GM23248 (cell line): ENCODE measurements around the gene ST8SIA4.

Experiments used
- EZH2 ChIP-seq: fragments of 200-600 bp; sonication (generic); IDR thresholded peaks from 2 replicates; pipeline ENCODE4 v1.6.1; 2018; ENCODE audit warnings: antibody characterized with exemption, mild to moderate bottlenecking; ENCODE audit not compliant: insufficient read depth, poor library complexity, severe bottlenecking
- EZH2phosphoT487 ChIP-seq: fragments of 200-600 bp; sonication (generic); IDR thresholded peaks from 2 replicates; pipeline ENCODE4 v1.6.1; 2018; ENCODE audit warnings: antibody characterized with exemption, moderate library complexity, mild to moderate bottlenecking, low read depth; ENCODE audit not compliant: insufficient read depth

DNA sequence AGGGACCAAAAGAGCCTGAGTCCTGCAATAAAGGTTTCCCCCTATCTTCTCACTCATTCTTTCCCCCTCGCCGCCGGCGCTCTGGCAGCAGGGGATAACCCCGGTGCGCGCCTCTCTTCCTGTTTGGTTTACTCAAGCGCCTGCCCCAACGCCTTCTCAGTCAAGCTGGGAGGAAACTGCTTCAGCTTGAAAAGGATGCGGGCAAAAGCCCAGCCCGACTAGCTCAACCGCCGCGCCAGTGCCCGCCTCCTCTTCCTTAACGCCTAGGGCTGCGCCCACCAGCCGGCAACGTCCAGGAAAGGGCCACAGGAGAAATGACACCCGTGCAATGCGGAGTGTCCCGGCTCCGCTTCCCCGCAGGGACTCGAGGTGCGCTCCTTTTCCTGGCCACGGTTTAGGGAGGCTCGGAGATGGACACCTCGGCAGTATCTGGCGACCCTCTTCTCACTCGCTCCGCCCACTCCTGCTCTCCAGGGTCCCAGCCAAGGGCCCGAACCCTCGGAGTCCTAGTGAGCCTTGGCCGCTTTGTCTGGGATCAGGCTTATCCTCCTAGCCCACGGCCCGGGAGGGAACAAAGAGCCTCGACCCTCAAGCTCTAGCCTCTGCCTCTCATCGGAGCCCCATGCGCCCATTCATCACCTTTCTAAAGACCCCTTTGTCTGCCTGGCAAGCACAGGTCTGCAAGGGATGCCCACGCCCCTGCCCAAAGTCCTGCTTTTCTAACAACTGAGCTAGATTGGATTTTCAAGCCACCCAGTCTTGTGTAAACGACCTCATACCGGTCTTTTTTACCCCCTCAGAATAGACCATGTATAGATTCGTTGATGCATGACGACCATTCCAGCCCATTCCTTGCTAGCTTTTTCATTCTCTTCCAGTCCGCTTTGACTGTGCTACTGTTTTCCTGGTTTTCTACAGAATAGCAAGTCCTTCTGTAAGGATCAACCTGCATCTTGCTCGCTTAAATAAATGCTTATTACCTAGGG, 2.0 kb downstream of the ST8SIA4 start:
- TF ChIP-seq EZH2phosphoT487 = no peak
- TF ChIP-seq EZH2 = peak; percentile 28
